Measurements from ENCODE around the gene ACTR3. TPM values are rescaled to one million over a fixed set of nuclear protein-coding genes. Genes with fewer than 3 reads are reported as not detected.

ACTR3 gene
- total RNA-seq, 1 experiment from 2014 or later: 180 TPM

- Mint-ChIP-seq H3K27ac (no peak overlapping the region), H3K9me3 (peaks cover 38 to 42% of the 10 kb centered on the region in 2 experiments), H3K4me3 (no peak overlapping the region), H3K36me3 (ENCODE audit: insufficient read depth in 1 of 3, low read depth in 3 of 3) (peaks cover 11 to 44% (median 14%) of the 10 kb centered on the region in 3 experiments), H3K27me3 (ENCODE audit: low read depth) (peaks cover 3% of the 10 kb centered on the region; the same call in 1 of the 2 replicates), H3K4me1 (peaks cover 0 to 9% of the 10 kb centered on the region in 2 experiments; a peak in 1 of 4 replicates)
- H3T11ph ChIP-seq (ENCODE audit: low read length): no peak overlapping the region
- no peak overlapping the region; the same call in 1 of the 2 replicates for H2BK15ac ChIP-seq (ENCODE audit: low read depth, low read length)
- no peak overlapping the region for H2BK5ac ChIP-seq (ENCODE audit: insufficient read length, low read length)
- no peak overlapping the region for H3K4me2 ChIP-seq (ENCODE audit: insufficient read depth, insufficient read length, low read length)
- H4K91ac ChIP-seq (ENCODE audit: insufficient read length, low read depth, low read length): no peak overlapping the region
- no peak overlapping the region for H4K8ac ChIP-seq (replicated peaks; ENCODE audit: insufficient read length, low read depth, low read length)
- H3K23me2 ChIP-seq (ENCODE audit: insufficient read length, low read depth, low read length, poor library complexity, severe bottlenecking): no peaks in the 10 kb centered on the region
- no peaks in the 10 kb centered on the region for H3K4me1 ChIP-seq (ENCODE audit: insufficient read depth, low read length)
- H3K79me1 ChIP-seq (ENCODE audit: insufficient read depth, low read depth, low read length, poor library complexity, severe bottlenecking): no peaks in the 10 kb centered on the region
- H2BK120ac ChIP-seq (ENCODE audit: low read depth, low read length, poor library complexity, severe bottlenecking): no peak overlapping the region
- H3K56ac ChIP-seq (ENCODE audit: insufficient read length, low read depth, low read length): no peak overlapping the region
- H3K4ac ChIP-seq (ENCODE audit: low read depth, low read length): no peak overlapping the region
- H4K20me1 ChIP-seq (ENCODE audit: control insufficient read depth, insufficient read depth, insufficient read length): no peaks in the 10 kb centered on the region
- H2BK20ac ChIP-seq (ENCODE audit: low read depth, low read length, poor library complexity, severe bottlenecking): no peak overlapping the region
- no peak overlapping the region for H3K14ac ChIP-seq (ENCODE audit: insufficient read depth, low read length)
- H2BK12ac ChIP-seq (ENCODE audit: insufficient read length, low read depth, low read length): no peak overlapping the region
- no peak overlapping the region for H3K9ac ChIP-seq (ENCODE audit: extremely low read depth, insufficient read length, low read length)
- peaks cover 7% of the 10 kb centered on the region for H3K9me3 ChIP-seq (ENCODE audit: control insufficient read depth, low read depth, low read length)
- H2AFZ ChIP-seq (ENCODE audit: low read length): no peak overlapping the region
- no peak overlapping the region for H3K27ac ChIP-seq (ENCODE audit: insufficient read length, low read depth, low read length)
- no peak overlapping the region for H4K5ac ChIP-seq (ENCODE audit: insufficient read length, low read depth, low read length)
- no peaks in the 10 kb centered on the region for H3K27me3 ChIP-seq (ENCODE audit: insufficient read depth, low read length)
- no peak overlapping the region for H3K18ac ChIP-seq (ENCODE audit: insufficient read length, low read depth, low read length)
- no CpG with 5 or more reads among the region's 93 CpGs for WGBS (ENCODE audit: extremely low coverage, insufficient read length, low lambda C conversion rate)
- H2AK5ac ChIP-seq (ENCODE audit: insufficient read length, low read length): no peak overlapping the region
- DNase-seq: peak; percentile 70
- H3K79me2 ChIP-seq (ENCODE audit: insufficient read depth, low read length): no peaks in the 10 kb centered on the region
- no peak overlapping the region for H3K23ac ChIP-seq (ENCODE audit: insufficient read length, low read depth, low read length)
- TF ChIP-seq, protein P1, sequence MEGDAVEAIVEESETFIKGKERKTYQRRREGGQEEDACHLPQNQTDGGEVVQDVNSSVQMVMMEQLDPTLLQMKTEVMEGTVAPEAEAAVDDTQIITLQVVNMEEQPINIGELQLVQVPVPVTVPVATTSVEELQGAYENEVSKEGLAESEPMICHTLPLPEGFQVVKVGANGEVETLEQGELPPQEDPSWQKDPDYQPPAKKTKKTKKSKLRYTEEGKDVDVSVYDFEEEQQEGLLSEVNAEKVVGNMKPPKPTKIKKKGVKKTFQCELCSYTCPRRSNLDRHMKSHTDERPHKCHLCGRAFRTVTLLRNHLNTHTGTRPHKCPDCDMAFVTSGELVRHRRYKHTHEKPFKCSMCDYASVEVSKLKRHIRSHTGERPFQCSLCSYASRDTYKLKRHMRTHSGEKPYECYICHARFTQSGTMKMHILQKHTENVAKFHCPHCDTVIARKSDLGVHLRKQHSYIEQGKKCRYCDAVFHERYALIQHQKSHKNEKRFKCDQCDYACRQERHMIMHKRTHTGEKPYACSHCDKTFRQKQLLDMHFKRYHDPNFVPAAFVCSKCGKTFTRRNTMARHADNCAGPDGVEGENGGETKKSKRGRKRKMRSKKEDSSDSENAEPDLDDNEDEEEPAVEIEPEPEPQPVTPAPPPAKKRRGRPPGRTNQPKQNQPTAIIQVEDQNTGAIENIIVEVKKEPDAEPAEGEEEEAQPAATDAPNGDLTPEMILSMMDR (conservative IDR thresholded peaks at IDR 0.05): peak; percentile 89
Observed at GRCh38 chr2:113979191-113980128, 89.6 kb downstream of the ACTR3 start.
